Right ventricle myocardium superior (tissue), 1 donor: Measurements from ENCODE around the gene FMN1. TPM values are rescaled to one million over a fixed set of nuclear protein-coding genes. Genes with fewer than 3 reads are reported as not detected.
A peak's percentile ranks its signal among the peaks of the same experiment; 100 is the strongest.

ENCODE experiments used
- ATAC-seq: fragments of 200-7000 bp; cut with Tn5 transposase; one replicate; pipeline ENCODE4 v1.9.1; 2020; ENCODE audit warnings: mild to moderate bottlenecking; ENCODE audit not compliant: poor library complexity
- DNase-seq: peaks from one replicate; pipeline ENCODE4 v3.0.0-alpha.2; 2020
- intact Hi-C: fragments of 100-400 bp; cut with DNase I; formaldehyde crosslinking; loops from one replicate; pipeline ENCODE4 v1.11.2; 2022
- total RNA-seq: library from RNA; stranded (reverse); fragmentation: NEBNext Ultra II Directional; extraction: Animal tissue kit (Norgen Biotek cat#: 25700); gene quantifications from one replicate; pipeline ENCODE4 v1.2.1, GENCODE V29; 2021
- donor health status: DM: no; HTN: yes; CAD: no; lungs with severe emphysema.

The FMN1 gene
- total RNA-seq, 1 donor from 2014 or later: 2.9 TPM

DNA sequence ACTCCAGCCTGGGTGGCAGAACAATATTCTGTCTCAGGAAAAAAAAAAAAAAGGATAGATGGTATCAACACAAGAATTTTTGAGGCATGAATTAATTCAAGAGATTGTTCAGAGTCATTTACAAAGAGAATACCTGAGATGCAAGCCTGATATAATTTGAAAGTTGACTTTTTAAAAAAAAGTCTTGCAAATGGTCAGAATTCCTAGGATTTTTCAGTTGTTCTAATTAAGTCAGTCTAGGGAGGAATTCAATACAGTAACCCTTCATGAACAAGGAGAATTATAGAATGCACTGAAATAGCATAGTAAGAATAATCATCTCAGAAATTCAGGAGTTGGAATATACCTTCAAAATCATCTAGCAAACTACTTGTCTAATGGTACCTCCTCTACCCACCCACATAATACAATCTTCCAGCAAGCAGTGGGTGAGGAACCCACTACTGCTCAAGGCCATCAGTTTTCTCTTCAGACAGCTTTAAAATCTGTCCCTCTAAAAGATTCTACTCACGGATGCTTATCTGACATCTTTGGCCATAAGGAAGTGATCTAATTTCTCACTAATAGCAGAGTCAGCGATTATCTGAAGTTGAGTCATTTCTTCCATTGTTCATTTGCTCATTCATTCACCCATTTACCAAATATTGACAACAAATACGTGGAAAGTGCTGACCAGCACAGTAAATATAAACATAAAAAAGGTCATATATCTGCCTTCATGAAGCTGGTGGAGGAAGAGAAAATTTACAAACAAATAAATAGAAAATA lies 317.1 kb downstream of the FMN1 start:
- ATAC-seq (no peak), DNase-seq (no peak)
- intact Hi-C loops: no loop called here

DNA sequence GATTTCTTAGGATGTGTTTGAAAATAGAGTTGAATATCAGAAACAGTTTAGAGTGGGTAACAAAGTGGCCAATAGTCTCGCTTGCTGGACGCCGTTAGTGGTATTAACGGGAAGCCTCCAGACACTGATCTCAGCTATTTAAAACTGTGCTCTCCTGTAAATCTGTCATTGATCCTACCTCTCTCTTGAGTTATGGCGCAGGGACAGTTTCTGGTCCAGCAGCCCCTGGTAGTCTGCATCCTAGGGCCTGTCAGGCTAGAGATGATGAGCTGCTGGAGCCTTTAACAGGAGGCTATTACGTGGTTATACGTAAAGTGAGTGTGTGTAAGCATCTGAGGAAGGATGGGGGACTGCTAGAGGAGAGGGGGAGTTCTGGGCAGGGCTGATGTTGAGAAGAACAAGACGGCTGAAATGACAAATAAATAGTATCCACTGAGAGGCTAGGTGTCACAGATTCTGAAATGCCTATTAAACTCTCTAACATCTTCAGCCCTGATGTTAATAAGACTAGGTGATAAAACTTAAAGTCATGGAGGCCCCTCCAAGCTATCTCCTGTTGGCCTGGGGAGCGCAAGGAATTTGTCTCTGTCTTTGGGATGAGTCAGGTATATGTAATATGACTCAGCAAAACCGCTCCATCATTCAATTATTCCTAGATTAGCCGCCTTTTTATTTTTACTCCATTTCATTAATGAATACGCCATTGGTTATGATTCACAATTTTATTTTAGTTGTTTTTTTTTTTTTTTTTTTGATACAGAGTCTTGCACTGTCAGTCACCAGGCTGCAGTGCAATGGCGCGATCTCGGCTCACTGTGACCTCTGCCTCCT lies 321.0 kb downstream of the FMN1 start:
- DNase-seq (no peak), ATAC-seq (no peak)
- intact Hi-C loops: no loop called here

DNA sequence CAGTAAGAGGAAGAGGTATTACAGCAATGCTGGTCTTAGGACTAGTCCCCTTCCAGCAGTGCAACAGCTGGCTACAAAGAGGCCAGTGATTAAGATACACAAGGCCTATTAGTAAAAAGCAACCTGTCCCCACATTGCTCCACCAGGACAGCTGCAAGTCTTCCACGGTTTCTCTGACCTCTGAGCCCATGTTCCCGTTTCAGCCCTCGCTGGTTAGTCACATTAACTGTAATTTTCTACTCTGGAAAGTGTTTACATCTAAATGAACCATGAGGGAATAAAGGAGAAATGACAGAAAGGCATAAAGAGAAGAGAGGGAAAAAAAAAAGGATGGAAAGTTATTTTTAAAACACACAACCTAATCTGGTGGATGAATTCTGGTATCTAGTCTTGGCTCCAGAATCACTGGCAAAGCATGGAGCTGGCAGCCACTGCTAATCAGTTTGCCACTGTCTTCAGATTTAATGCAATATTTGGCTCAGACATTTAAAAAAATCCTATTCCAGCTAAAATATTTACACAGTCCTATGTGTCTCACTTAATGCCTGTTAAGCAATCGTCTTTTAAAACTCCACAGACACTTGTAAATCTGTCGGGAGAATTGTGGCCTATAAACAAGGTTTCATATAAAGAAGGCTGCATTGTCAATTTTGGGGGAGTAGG lies 321.8 kb downstream of the FMN1 start:
- ATAC-seq (peak; percentile 92), DNase-seq (peak; percentile 52)
- intact Hi-C loops: no loop called here

DNA sequence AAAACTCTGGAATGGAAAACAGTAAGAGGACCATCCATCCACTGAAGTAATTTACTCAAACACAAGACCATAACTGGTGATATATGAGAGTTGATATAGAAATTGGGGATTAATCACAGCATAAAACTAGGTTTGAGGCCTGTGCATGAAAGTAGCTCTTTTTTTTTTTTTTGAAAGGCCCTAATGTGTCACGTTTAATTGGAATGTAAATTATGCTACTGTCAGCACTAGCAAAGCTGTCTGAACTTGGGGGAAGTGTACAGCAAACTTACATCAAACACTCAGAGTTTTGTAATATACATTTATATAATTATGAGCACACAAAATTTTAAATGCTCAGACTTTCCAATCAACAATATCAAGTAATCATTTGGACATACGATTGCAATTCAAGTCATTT lies 322.6 kb downstream of the FMN1 start:
- ATAC-seq (no peak), DNase-seq (no peak)
- intact Hi-C loops: no loop called here

DNA sequence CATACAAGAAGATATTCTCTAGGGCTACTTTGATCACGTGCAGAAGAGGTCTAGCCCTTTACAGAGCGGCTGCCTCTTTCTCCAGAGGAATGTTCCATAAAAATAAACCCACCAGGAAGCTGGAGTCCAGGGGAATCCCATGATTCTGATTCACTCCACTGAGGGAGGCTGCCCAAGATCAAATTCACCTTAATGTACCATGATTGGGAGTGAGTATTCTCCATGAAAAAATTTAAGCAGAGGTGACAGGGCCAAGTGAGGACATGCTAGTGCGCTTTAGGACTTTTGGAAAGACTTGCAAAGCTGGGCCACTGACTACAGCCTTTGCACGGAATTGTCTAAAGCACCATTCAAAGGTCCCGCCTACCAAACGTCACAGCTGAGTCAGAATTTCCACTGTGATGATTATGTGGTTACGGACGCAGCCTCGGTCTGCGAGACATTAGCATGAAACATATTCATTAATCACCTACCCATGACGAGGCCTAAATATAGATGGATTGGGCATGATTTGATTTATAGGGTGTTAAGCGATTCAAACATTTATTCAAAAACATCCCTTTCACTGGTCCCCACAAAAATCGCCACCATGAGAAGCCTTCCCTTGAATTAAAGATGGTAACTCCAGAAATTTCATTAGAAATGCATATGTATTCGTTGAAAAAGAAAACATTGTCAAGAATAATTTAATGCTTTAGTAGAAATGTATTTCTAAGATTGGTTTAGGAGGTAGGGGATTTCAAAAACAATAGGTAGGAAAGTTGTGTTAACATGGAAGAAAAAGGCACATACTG lies 324.1 kb downstream of the FMN1 start:
- DNase-seq (no peak), ATAC-seq (no peak)
- intact Hi-C loops: no loop called here

DNA sequence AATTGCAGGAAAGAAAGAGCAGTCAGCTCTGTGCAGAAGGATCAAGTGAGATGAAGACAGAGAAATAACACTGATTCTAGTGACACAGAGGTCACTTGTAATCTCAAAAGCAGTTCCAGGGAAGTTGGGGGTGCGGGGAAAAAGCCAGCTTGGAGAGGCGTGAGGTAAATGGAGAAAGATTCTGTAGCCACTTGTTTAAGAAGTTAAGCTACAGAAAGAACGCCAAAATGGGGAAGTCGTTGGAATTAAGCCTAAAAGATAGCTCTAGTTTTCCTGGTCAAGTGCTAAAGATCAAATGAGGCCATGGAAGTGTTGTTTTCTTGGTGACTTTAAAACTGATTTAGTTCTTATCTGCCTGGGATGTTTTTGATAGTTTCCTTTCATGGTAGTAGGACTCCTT lies 324.7 kb downstream of the FMN1 start:
- ATAC-seq (no peak), DNase-seq (no peak)
- intact Hi-C loops: no loop called here

DNA sequence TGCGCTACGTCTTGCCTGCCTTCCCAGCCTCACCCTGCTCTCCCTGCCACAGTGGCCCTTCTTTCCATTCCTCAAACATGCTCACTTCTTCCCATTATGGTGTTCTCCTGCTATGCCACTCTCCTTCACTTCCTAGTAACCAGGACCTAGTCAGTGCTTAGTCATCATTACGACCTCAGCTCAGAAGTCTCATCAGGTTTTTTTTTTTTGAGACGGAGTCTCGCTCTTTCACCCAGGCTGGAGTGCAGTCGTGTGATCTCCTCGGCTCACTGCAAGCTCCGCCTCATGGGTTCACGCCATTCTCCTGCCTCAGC lies 327.2 kb downstream of the FMN1 start:
- DNase-seq: no peak
- intact Hi-C loops: no loop called here
- peak; percentile 22 for ATAC-seq

DNA sequence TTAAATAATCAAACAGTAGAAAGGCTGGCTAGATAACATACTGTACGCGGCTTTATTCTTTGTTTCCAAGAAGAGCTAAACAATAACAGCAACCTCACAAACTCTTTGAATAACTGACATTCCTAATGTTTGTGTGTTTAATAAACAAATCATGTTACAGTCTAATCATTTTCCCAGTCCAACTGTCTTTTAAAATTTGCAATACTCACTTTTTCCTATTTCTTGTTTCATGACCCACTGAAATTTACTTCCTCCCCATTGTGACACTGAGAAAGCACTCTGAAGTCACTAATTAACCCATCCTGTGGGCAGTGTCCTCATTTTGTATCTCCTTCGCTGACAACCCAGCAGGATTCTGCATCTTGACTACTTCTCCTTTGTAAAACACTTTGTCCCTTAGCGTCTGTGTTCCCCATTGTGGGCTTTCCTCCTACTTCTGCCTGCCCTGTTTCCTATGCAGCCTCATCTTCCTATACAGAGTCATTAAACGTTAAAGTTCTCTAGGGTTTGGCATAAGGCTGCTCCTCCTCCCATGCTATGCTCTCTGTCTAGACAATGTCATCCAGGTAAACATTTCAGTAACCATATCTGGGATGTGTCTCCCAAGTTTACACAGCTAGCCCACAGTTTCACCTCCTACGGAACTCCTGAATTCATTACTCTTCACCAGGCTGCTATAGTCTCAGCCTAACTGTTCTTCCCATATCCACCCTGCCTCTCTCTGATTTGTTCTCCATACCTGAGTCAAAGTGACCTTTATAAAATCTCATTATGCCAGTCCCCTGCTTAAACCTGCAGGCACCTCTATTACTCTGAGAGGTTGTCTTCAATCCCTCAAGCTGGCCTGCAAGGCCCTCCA lies 327.8 kb downstream of the FMN1 start:
- ATAC-seq (peak; percentile 53), DNase-seq (no peak)
- intact Hi-C loops: no loop called here

DNA sequence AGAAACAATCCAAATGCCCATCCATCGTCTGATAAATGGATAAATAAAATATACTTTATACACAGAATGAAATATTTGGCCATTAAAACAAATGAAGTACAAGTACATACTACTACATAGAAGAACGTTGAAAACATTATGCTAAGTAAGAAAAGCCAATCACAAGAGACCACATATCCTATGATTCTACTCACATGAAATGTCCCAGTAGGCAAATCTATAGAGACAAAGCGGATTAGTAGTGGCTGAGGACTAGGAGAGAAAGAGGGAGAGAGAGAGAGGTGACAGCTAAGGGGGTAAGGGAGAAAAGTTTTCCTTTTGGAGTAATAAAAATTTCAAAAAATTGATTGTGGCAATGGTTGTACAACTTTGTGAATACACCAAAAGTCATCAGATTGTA lies 329.7 kb downstream of the FMN1 start:
- intact Hi-C loops: no loop called here
- DNase-seq: no peak
- no peak for ATAC-seq

DNA sequence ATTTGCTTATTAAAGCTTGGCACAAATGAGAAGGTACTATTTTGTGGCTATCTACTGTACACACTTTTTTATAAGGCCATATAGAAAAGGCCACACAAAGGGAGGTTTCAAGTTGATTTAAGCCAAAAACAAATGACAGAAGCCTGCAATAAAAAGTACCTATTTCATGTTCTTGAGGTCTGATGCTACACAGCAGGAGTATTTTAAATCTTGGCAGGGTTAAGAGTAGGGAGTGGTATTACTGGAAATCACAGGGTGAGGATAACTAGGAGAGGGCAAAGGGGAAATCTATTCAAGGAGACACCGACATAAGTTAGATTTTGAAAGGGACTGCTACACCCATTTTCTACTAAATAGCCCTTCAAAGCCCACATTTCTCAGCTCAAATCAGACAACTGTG lies 330.5 kb downstream of the FMN1 start:
- no peak for DNase-seq
- ATAC-seq: no peak
- intact Hi-C loops: no loop called here

DNA sequence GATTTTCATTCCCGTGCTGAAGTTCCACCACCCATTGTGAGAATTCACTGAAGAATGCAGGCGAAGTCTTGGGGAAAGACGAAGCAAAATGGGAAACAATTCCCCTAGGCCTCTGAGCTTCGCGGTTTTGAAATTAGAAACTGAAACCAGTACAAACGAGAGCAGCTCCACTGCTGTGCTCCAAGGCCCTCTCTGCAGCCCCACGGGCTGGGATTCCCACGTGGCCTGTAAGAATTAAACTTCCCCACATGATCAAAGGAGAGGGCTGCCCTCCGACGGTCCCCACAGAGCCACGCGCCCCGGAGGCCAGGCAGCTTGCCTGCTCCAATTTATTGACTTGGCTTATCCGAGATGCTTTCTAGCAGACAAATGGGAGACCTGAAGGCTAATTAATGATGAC lies 332.8 kb downstream of the FMN1 start:
- intact Hi-C loops: no loop called here
- DNase-seq: no peak
- peak; percentile 53 for ATAC-seq

DNA sequence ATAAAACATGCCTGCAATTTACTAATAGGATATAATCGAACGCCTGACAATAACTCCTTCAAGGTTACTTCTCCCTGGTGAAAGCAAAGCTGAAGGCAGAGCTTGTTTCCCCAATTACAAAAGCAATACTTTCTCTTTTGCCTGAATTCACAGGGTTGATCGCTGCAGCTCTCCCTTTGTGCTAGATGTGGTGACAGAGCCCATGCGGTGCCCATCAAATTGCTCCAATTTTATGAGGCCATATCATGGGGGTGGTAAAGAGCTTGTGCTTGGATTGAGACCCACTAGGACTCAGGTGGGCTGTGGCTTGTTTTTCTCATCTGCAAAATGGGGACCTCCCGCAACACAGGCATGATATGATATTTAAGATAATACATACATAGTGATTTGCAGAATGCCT lies 333.3 kb downstream of the FMN1 start:
- intact Hi-C loops: no loop called here
- ATAC-seq: no peak

DNA sequence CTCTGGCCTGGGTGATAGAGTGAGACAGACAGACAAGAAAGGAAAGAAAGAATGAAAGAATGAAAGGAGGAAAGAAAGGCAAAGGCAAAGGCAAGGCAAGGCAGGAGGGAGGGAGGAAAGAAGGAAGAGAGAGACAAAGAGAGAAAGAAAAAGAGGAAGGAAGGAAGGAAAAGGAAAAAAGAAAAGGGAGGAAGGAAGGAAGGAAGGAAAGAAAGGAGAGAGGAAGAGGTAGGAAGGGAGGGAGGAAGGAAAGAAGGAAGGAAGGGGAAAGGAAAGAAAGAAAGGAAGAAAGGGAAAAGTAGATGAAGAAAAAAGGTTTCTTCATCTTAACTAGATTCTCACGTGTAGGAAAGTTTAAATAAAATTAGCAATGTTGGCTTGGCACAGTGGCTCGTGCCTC lies 334.5 kb downstream of the FMN1 start:
- DNase-seq: no peak
- intact Hi-C loops: loop anchor here (10.0 kb wide), 1 partner anchor 125 kb away; no protein-coding TSS in a partner anchor
- no peak for ATAC-seq

More for the DNA sequence above, 333.3 kb downstream of the FMN1 start:
- DNase-seq: no peak

DNA sequence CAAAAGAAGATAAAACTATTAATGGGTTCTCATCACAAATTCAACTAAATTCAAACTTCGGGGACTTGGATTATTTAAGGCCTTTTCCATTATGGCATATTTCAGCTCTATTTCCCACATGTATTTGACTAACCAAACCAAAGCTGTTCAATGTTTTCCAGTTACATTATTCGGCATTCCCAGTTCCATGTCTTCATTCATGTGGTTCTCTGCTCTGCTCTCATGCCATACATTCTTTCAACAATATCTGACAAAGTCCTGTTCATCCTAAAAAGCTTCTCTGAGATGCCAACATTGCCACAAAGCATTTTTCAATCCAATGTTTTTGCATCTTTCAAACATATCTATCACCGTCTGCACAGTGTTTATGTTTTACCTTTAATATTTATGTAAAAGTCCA lies 335.3 kb downstream of the FMN1 start:
- DNase-seq (no peak), ATAC-seq (no peak)
- intact Hi-C loops: loop anchor here (10.0 kb wide), 1 partner anchor 126 kb away; no protein-coding TSS in a partner anchor

DNA sequence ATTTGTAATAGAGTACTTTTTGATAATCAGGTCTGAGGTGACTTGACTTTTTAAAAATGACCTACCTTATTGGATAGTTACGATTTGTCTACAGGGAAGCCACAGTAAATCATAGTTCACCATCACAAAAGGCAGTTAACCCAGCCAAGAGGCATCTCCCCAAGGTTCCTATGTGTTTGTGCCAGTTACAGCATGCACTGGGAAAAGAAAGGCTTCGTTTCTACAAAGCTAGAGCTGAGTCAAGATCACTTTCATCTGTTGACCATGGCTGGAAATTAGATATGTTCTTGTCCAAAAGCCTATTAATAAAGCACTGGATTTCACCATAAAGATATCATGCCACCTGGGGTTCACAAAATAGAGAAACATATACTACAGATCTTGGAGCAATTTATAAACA lies 336.8 kb downstream of the FMN1 start:
- DNase-seq: no peak
- no peak for ATAC-seq
- intact Hi-C loops: loop anchor here (10.0 kb wide), 1 partner anchor 127 kb away; no protein-coding TSS in a partner anchor

DNA sequence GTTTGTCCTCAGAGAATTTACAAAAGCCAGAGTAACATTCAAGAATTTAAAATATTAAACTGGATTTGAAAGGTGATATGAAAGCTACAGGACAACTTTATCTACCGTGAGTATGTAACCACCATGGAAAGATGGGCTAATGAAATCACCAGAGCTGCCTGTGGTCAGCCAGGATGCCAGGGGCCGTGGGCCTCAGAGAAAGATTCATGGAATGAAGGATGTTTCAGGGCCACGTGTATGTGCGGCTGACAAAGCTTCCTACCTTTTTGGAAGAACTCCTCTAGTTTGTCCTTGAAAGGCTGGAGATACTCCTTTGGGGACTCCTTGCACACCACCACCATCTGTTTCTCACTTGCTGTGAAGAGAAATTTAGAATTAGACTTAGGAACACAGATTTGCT lies 337.8 kb downstream of the FMN1 start:
- intact Hi-C loops: loop anchor here (10.0 kb wide), 1 partner anchor 128 kb away; no protein-coding TSS in a partner anchor
- DNase-seq (no peak), ATAC-seq (no peak)

DNA sequence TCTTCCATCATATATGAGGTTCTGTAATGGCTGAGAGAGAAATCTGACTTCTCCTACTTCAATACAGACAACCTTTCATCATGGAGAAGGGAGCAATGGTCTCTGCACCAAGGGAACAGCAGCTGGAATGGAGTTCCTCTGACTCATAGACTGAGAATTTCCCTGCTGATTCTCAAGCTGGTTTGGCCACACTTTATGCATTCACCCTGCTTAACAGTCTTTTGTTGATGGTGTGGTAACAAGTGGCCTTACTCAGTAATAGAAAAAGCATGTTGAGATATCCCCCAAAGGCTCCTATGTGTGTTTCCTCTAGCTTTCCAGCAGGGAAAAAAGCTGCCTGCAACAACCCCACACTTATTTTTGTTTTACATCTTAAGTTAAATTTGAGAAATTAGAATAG lies 338.6 kb downstream of the FMN1 start:
- peak; percentile 89 for ATAC-seq
- DNase-seq: no peak
- intact Hi-C loops: loop anchor here (10.0 kb wide), 1 partner anchor 129 kb away; no protein-coding TSS in a partner anchor

DNA sequence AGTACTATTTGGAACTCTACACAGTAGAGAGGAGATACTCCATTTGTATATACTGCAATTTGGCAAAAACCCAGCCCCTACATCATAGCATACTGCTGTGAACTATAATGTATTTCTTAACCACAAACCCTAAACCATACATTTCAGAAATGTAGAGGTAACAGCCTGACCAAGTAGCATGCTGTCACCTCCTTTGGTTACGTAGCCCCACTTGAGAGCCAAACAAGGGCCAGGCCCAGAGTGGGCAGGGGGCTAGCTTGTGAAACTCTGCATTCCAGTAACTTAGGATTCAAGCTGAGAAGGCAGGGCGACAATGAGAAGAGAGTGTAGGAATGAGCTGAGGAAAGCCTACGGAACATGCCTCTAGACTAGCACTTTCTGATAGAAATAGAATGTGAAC lies 340.9 kb downstream of the FMN1 start:
- ATAC-seq (no peak), DNase-seq (no peak)
- intact Hi-C loops: loop anchor here (10.0 kb wide), 1 partner anchor 131 kb away; no protein-coding TSS in a partner anchor
